AG20443 (cell line): ENCODE data around the gene RGN.
"Not testable (repeated sequence)": the region's sequence is repeated elsewhere in the genome, so short reads cannot be mapped to it uniquely, and the experiment has no call there.

Source experiments
- DNase-seq: peaks from one replicate; pipeline ENCODE4 v3.0.0; 2012; ENCODE audit warnings: low spot score, mixed read lengths

Gene RGN

DNA sequence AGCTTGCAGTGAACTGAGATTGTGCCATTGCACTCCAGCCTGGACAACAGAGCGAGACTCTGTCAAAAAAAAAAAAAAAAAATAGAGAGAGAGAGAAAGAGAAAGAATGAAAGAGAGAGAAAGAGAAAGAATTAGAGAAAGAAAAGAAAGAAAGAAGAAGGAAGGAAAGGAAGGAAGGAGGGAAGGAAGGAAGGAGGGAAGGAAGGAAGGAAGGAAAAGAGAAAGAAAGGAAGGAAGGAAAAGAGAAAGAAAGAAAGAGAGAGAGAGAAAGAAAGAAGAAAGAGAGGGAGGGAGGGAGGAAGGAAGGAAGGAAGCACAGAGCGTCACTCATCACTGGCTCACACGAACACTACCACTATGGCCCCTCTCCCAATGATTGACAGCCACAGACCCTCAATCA, 46.2 kb downstream of the RGN start:
- not testable (repeated sequence) for DNase-seq

DNA sequence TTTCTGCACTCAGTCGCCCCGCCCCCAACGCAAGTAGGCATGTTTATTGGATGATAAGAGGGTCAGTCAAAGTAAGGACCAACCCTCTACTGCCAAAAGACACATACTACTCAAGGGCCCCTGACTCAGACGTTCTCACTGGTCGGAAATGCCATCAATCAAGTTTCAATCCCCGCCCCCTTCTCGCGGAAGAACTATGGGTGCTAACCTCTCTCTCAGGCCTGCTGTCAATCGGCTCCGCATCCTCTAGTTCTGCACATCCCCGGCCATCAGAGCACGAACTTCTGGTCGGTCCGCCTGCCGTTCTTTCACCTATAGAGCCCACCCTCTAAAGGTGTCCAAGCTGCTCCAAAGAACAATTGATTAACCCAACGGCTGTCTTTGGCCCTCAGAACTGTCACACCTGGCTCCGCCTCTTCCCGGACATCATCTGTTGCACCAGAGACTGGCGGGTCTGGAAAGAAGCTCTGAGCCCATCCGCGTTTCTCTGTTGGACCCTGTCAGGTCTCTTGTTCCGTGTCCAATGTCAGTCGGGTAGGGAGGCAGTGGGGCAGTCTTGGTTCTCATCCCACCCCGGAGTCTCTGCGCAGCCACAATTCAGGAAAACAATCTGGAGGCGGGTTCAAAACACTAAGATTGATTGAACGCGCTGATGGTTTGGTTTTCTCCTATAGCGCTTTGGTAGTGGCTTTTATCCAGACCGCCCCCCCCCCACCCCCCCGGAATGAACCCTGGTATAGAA, 51.1 kb downstream of the RGN start:
- peak; percentile 90 for DNase-seq

DNA sequence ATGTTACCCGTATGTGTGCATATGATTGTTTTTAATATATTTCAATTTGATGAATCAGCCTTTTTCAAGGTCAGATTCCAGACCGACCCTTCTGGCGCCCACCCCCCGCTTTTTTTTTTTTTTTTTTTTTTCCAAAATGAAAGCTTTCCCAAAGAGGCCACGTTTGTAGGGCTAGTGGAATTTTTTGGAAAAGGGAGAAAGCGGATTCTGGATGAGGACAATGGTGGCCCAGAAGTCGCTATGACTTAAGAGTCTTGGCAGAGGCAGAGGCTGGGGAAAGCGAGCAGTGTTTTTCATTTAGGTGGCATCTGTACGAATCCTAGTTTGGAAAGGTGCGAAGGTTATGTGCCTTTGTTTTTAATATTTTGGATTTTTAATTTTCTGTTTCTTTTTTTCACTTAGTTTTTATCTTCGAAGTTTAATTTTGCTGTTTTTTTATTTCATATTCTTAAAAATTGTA, 51.7 kb downstream of the RGN start:
- DNase-seq = no peak

DNA sequence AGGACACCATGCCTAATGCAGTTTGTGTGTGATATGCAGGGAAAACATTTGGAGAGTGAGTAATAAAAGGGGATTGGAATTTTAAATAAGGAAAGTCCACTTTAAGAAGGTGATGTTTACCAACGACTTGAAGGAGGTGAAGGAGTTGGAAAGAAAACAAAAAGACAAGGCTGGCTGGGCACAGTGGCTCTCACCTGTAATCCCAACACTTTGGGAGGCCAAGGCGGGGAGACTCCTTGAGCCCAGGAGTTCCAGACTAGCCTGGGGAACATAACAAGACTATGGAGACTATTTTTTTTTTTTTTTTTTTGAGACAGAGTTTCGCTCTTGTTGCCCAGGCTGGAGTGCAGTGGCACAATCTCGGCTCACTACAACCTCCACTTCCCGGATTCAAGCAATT, 55.2 kb downstream of the RGN start:
- no peak for DNase-seq

GRCh38 chrX:47135650-47136049, 57.4 kb downstream of the RGN start:
- DNase-seq = peak; percentile 18

- no peak for DNase-seq
Measured at GRCh38 chrX:47138171-47138570, 59.9 kb downstream of the RGN start.
